Trophoblast cell (in vitro differentiated cells and primary cell): Measurements from ENCODE around the gene TSKU.
"Not testable (repeated sequence)": the region's sequence is repeated elsewhere in the genome, so short reads cannot be mapped to it uniquely, and the experiment has no call there.

Experiments used
- DNase-seq, 2 donors: peaks; one replicate each; pipeline ENCODE4 v3.0.0-alpha.2; 2016
- H2AFZ ChIP-seq: 2 replicates; pipeline ENCODE4 v1.6.1; 2013; ENCODE audit warnings: low read length, moderate library complexity, mild to moderate bottlenecking; ENCODE audit not compliant: insufficient read depth, poor library complexity
- H2AK5ac ChIP-seq: 2 replicates; pipeline ENCODE4 v1.6.1; 2013; ENCODE audit warnings: mild to moderate bottlenecking, low read length
- H2BK120ac ChIP-seq: 2 replicates; pipeline ENCODE4 v1.6.1; 2013; ENCODE audit warnings: low read length, mild to moderate bottlenecking, moderate library complexity; ENCODE audit not compliant: insufficient read depth, poor library complexity
- H2BK12ac ChIP-seq: 2 replicates; pipeline ENCODE4 v1.6.1; 2013; ENCODE audit warnings: mild to moderate bottlenecking, low read length, moderate library complexity
- H2BK5ac ChIP-seq: 2 replicates; pipeline ENCODE4 v1.6.1; 2013; ENCODE audit warnings: low read length, low read depth, moderate library complexity, mild to moderate bottlenecking; ENCODE audit not compliant: poor library complexity
- H3K14ac ChIP-seq: 2 replicates; pipeline ENCODE4 v1.6.1; 2013; ENCODE audit warnings: mild to moderate bottlenecking, low read length
- H3K18ac ChIP-seq: 2 replicates; pipeline ENCODE4 v1.6.1; 2013; ENCODE audit warnings: mild to moderate bottlenecking, low read length
- H3K23ac ChIP-seq: 2 replicates; pipeline ENCODE4 v1.6.1; 2013; ENCODE audit warnings: low read length
- H3K27ac ChIP-seq: 2 replicates; pipeline ENCODE4 v1.5.1; 2013; ENCODE audit warnings: low read depth, mild to moderate bottlenecking, inconsistent platforms, low read length, moderate library complexity
- H3K27me3 ChIP-seq: 2 replicates; pipeline ENCODE4 v1.6.1; 2013; ENCODE audit warnings: inconsistent platforms, mild to moderate bottlenecking, low read length, moderate library complexity; ENCODE audit not compliant: insufficient read depth
- H3K36me3 ChIP-seq, 2 experiments: 1 replicate in 1 of 2; 2 replicates in 1 of 2; pipeline ENCODE4 v1.6.1; 2013; ENCODE audit warnings: low read length in 2 of 2, mild to moderate bottlenecking in 2 of 2, moderate library complexity in 1 of 2; ENCODE audit not compliant: insufficient read depth in 2 of 2, control insufficient read depth in 1 of 2
- H3K4ac ChIP-seq: 2 replicates; pipeline ENCODE4 v1.6.1; 2013; ENCODE audit warnings: low read depth, mild to moderate bottlenecking, low read length, moderate library complexity
- H3K4me1 ChIP-seq, 2 experiments: 1 replicate in 1 of 2; 2 replicates in 1 of 2; pipeline ENCODE4 v1.6.1; 2013; ENCODE audit warnings: low read length in 2 of 2, mild to moderate bottlenecking in 2 of 2, moderate library complexity in 1 of 2; ENCODE audit not compliant: insufficient read depth in 2 of 2, control insufficient read depth in 1 of 2
- H3K4me2 ChIP-seq: 2 replicates; pipeline ENCODE4 v1.6.1; 2013; ENCODE audit warnings: inconsistent platforms, mild to moderate bottlenecking, low read length, moderate library complexity
- H3K4me3 ChIP-seq: 2 replicates; pipeline ENCODE4 v1.5.1; 2013; ENCODE audit warnings: mild to moderate bottlenecking, low read depth, low read length, inconsistent platforms
- H3K79me1 ChIP-seq: one replicate; pipeline ENCODE4 v1.6.1; 2013; ENCODE audit warnings: low read length
- H3K79me2 ChIP-seq: 2 replicates; pipeline ENCODE4 v1.6.1; 2013; ENCODE audit warnings: low read length, mild to moderate bottlenecking; ENCODE audit not compliant: control insufficient read depth, insufficient read depth, poor library complexity
- H3K9ac ChIP-seq: 2 replicates; pipeline ENCODE4 v1.6.1; 2013; ENCODE audit warnings: mild to moderate bottlenecking, low read length
- H3K9me3 ChIP-seq: 2 replicates; pipeline ENCODE4 v1.6.1; 2013; ENCODE audit warnings: low read depth, mild to moderate bottlenecking, control low read depth, inconsistent platforms, low read length; ENCODE audit not compliant: insufficient read depth
- H4K12ac ChIP-seq: 2 replicates; pipeline ENCODE4 v1.6.1; 2013; ENCODE audit warnings: low read depth, mild to moderate bottlenecking, low read length, moderate library complexity
- H4K8ac ChIP-seq: 2 replicates; pipeline ENCODE4 v1.6.1; 2013; ENCODE audit warnings: low read depth, mild to moderate bottlenecking, low read length, moderate library complexity
- H4K91ac ChIP-seq: one replicate; pipeline ENCODE4 v1.6.1; 2013; ENCODE audit warnings: low read depth, mild to moderate bottlenecking, low read length, moderate library complexity
- WGBS: extraction: QIAGEN DNeasy Blood & Tissue Kit; methylation state at CpG from one replicate; pipeline ENCODE4 v1.1.7; 2013; ENCODE audit warnings: missing lambda C conversion rate; ENCODE audit not compliant: insufficient read length, insufficient coverage; ENCODE audit errors: extremely low coverage; 5-methylcytosine and 5-hydroxymethylcytosine counted together

Gene TSKU

DNA sequence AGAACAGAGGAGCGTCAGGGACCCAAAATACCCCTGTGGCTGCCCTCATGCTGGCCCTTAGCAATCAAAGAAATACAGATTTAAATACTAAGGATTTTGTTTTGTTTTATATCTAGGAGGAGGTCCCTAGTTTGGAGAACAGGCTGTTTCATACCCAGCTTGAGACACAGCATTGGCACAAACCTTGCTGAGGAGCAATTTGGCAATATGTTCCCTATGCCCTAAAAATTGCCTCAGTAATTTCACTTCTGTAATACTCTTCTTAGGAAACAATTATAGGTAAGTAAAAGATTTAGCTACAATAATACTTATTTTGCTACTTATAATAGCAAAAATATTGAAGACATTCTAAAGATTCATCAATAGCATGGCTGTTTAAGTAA lies 37.0 kb downstream of the TSKU start:
- H3K36me3 ChIP-seq: no peaks in the 10 kb centered on the region
- peaks cover 11% of the 10 kb centered on the region for H3K79me1 ChIP-seq
- H2BK12ac ChIP-seq: no peak overlapping the region
- H3K23ac ChIP-seq: no peak overlapping the region
- no peak overlapping the region for H3K4me3 ChIP-seq
- H3K27me3 ChIP-seq: no peaks in the 10 kb centered on the region
- peaks cover 2% of the 10 kb centered on the region for H3K9me3 ChIP-seq
- H3K4me2 ChIP-seq: no peak overlapping the region
- H2AFZ ChIP-seq: no peak overlapping the region
- H4K8ac ChIP-seq: no peak overlapping the region
- no CpG with 5 or more reads among the region's 1 CpG for WGBS
- no peak overlapping the region for H2BK5ac ChIP-seq
- H3K79me2 ChIP-seq: peaks cover 3% of the 10 kb centered on the region
- no peak overlapping the region for H4K12ac ChIP-seq
- no peak overlapping the region for H2AK5ac ChIP-seq
- no peak overlapping the region for H3K14ac ChIP-seq
- no peak overlapping the region for H2BK120ac ChIP-seq
- H3K4me1 ChIP-seq: peaks cover 17 to 18% of the 10 kb centered on the region in 2 experiments
- no peak overlapping the region for H4K91ac ChIP-seq
- no peak overlapping the region for H3K9ac ChIP-seq
- DNase-seq: no peak
- no peak overlapping the region for H3K27ac ChIP-seq
- no peak overlapping the region for H3K18ac ChIP-seq
- H3K4ac ChIP-seq: no peak overlapping the region

DNA sequence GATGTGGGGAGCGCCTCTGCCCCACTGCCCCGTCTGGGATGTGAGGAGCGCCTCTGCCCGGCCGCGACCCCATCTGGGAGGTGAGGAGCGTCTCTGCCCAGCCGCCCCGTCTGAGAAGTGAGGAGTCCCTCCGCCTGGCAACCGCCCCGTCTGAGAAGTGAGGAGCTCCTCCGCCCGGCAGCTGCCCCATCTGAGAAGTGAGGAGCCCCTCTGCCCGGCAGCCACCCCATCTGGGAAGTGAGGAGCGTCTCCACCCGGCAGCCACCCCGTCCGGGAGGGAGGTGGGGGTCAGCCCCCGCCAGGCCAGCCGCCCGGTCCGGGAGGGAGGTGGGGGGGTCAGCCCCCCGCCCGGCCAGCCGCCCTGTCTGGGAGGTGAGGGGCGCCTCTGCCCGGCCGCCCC lies 38.2 kb downstream of the TSKU start:
- H2BK120ac ChIP-seq, H4K91ac ChIP-seq, DNase-seq, H3K4me3 ChIP-seq, H4K8ac ChIP-seq, H3K9me3 ChIP-seq, H2BK5ac ChIP-seq, H2AFZ ChIP-seq, H3K9ac ChIP-seq, H3K79me2 ChIP-seq, H3K27me3 ChIP-seq, H3K4ac ChIP-seq, H3K14ac ChIP-seq, H3K4me2 ChIP-seq, H3K23ac ChIP-seq, H3K27ac ChIP-seq, H4K12ac ChIP-seq, H3K36me3 ChIP-seq, H2AK5ac ChIP-seq, H2BK12ac ChIP-seq, H3K18ac ChIP-seq: not testable (repeated sequence)
- no CpG with 5 or more reads among the region's 29 CpGs for WGBS
- peaks cover 21 to 22% of the 10 kb centered on the region in 2 experiments for H3K4me1 ChIP-seq
- peaks cover 15% of the 10 kb centered on the region for H3K79me1 ChIP-seq

DNA sequence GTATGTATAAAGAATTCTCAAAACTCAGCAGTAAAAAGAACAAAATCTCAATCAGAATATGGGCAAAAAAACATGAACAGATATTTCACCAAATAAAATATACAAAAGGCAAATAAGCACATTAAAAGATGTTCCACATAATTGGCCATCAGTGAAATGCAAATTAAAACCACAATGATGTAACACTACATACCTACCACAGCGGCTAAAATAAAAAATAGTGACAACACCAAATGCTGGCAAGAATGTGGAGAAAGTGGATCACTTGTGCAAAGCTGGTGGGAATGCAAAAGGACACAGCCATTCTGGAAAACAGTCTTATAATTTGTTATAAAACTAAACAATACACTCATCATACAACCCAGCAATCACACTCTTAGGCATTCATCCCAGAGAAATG lies 39.2 kb downstream of the TSKU start:
- Histone ChIP-seq H3K4me1 (peaks cover 21 to 22% of the 10 kb centered on the region in 2 experiments), H4K8ac (no peak overlapping the region), H3K18ac (no peak overlapping the region), H4K91ac (no peak overlapping the region), H3K79me1 (peaks cover 15% of the 10 kb centered on the region), H2BK12ac (no peak overlapping the region), H3K4me2 (no peak overlapping the region), H2BK120ac (no peak overlapping the region), H3K4ac (no peak overlapping the region), H2AFZ (no peak overlapping the region), H3K14ac (no peak overlapping the region), H4K12ac (no peak overlapping the region), H3K4me3 (no peak overlapping the region), H3K23ac (no peak overlapping the region), H3K36me3 (no peaks in the 10 kb centered on the region), H3K9me3 (no peaks in the 10 kb centered on the region), H3K79me2 (peaks cover 3% of the 10 kb centered on the region), H2BK5ac (no peak overlapping the region), H2AK5ac (no peak overlapping the region), H3K9ac (no peak overlapping the region), H3K27me3 (no peaks in the 10 kb centered on the region), H3K27ac (no peak overlapping the region)
- WGBS: no CpG with 5 or more reads among the region's 1 CpG
- DNase-seq: no peak

DNA sequence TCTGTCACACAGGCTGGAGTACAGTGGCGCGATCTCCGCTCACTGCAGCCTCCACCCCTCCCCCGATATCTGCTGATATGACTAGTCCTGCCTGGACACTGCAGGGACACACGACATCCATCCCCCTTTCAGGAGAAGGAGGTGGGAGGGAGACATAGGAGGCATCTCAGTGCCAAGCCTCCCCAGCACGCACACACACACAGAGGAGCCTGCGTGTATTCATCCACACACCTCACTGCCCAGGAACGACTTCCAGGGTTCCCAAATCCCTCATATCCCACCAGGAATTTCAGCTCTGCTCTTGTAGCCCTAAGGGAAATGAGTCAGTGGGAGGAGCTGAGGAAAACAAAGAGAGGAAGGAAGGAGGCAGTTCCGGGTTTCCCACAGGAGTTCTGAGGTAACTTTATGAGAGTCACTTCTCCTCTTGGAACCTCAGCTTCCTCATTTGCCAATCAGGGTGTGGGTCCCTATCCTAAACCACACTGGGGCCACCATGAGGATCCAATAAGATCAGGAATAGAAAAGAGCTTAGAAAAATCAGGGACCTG lies 40.4 kb downstream of the TSKU start:
- Histone ChIP-seq H3K4me2 (peak overlapping the region; percentile 12), H3K4me3 (peak overlapping the region; percentile 52), H2BK5ac (peak overlapping the region; percentile 74), H4K8ac (peak overlapping the region; percentile 82), H3K79me1 (peaks cover 15% of the 10 kb centered on the region), H2BK120ac (peak overlapping the region; percentile 94), H3K23ac (no peak overlapping the region), H3K14ac (peak overlapping the region; percentile 5), H2BK12ac (peak overlapping the region; percentile 97), H3K79me2 (peaks cover 3% of the 10 kb centered on the region), H2AK5ac (peak overlapping the region; percentile 91), H3K9ac (no peak overlapping the region), H3K18ac (peak overlapping the region; percentile 13), H4K91ac (peak overlapping the region; percentile 95), H3K27ac (peak overlapping the region; percentile 47), H3K4me1 (peaks cover 21 to 22% of the 10 kb centered on the region in 2 experiments), H3K9me3 (no peaks in the 10 kb centered on the region), H3K36me3 (no peaks in the 10 kb centered on the region), H4K12ac (peak overlapping the region; percentile 75), H2AFZ (peak overlapping the region; percentile 66), H3K27me3 (no peaks in the 10 kb centered on the region), H3K4ac (peak overlapping the region; percentile 68)
- no CpG with 5 or more reads among the region's 9 CpGs for WGBS
- DNase-seq: peak; percentile 86 to 89
